ENCODE data around the gene WDR55. TPM values are rescaled to one million over a fixed set of nuclear protein-coding genes. Genes with fewer than 3 reads are reported as not detected.

WDR55 gene
- total RNA-seq (2013; cell fraction: nucleolus; rRNA removed), result 35.0 and 35.6 TPM in 2 replicates
- 18.4 and 19.5 TPM in 2 replicates for total RNA-seq (2014; rRNA removed)
- total RNA-seq (2014; rRNA removed; fragmentation: Illumina TruSeq; extraction: Trizol), result 16.7 and 18.8 TPM in 2 replicates
- 22.7 and 23.1 TPM in 2 replicates for total RNA-seq (2021)
- polyA plus RNA-seq (2011; ENCODE audit: low read depth), result 12.6 TPM
- polyA plus RNA-seq (2011; rRNA removed), result 21.1 and 22.1 TPM in 2 replicates
- 30.2 and 39.7 TPM in 2 replicates for polyA plus RNA-seq (2011; cell fraction: cytosol; rRNA removed)
- polyA plus RNA-seq (2011; cell fraction: nucleus; rRNA removed), result 36.3 and 39.6 TPM in 2 replicates
- 17.7 and 19.0 TPM in 2 replicates for polyA plus RNA-seq (2012)
- 17.4 and 19.2 TPM in 2 replicates for polyA plus RNA-seq (2014; fragmentation: Illumina TruSeq; extraction: Trizol)
- polyA plus RNA-seq (2014; fragmentation: Nextera tagmentation; extraction: Ambion mirVana), result 1 to 10 TPM; 3.4 to 3.7 TPM
- 26.6 and 27.8 TPM in 2 replicates for polyA plus RNA-seq (2014; rRNA removed)
- polyA plus RNA-seq (2016; fragmentation: Nextera tagmentation; extraction: Ambion mirVana), result 10 to 100 TPM; 22.0 to 25.9 TPM
- polyA minus RNA-seq (2011; rRNA and poly(A)+ RNA removed), result 19.4 and 39.0 TPM in 2 replicates
- 11.7 and 11.9 TPM in 2 replicates for polyA minus RNA-seq (2011; cell fraction: cytosol; rRNA and poly(A)+ RNA removed)
- 18.0 and 28.1 TPM in 2 replicates for polyA minus RNA-seq (2011; cell fraction: nucleus; rRNA and poly(A)+ RNA removed)
- Bru-seq, nascent RNA, result percentile 87 among the genes with signal in this experiment
- percentile 83 among the genes with signal in this experiment for BruChase-seq, experiment 1, labeled RNA remaining after a 6-hour chase
- percentile 86 among the genes with signal in this experiment for BruChase-seq, experiment 2, labeled RNA remaining after a 2-hour chase
- long read RNA-seq, experiment 1, full-length matches to known transcripts, result 16 of 27 reads
- long read RNA-seq, experiment 1, partial matches to known transcripts, result 6 of 27 reads
- long read RNA-seq, experiment 1, other reads (novel, unspliced or antisense), result 5 of 27 reads
- long read RNA-seq, experiment 2, full-length matches to known transcripts, result 69 of 119 reads
- long read RNA-seq, experiment 2, partial matches to known transcripts, result 6 of 119 reads
- long read RNA-seq, experiment 2, other reads (novel, unspliced or antisense), result 44 of 119 reads

- peak; percentile 71 for DNase-seq (ENCODE audit: low read depth, low spot score)
- peak; percentile 91 for FAIRE-seq
- H2AFZ ChIP-seq (ENCODE audit: control insufficient read depth, low read depth, low read length), result peak within 1 kb of the TSS; percentile 99
- H3K27ac ChIP-seq (ENCODE audit: control insufficient read depth, insufficient read depth), result peak within 1 kb of the TSS; percentile 85
- H3K27me3 ChIP-seq (replicated peaks in 1 of 2; ENCODE audit: control insufficient read depth in 2 of 2, insufficient read depth in 2 of 2, low read length in 1 of 2), result no peaks in the 10 kb centered on the region
- H3K9ac ChIP-seq (ENCODE audit: control insufficient read depth, insufficient read depth, low read length), result peak within 1 kb of the TSS; percentile 82
- in situ Hi-C loops (cut with MboI) (no loop called here), intact Hi-C loops (cut with micrococcal nuclease; ENCODE audit: unreplicated experiment) (loop anchor here (1.0 to 2.0 kb wide), 2 partner anchors 54 to 100 kb away; partner anchors contain the start of genes APBB3 and SLC35A4)
- SMC1A ChIA-PET (ENCODE audit: uncharacterized antibody, unreplicated experiment), result interaction anchor here (1.0 to 2.8 kb wide), 3 partner anchors 8 to 37 kb away, joined by 3 to 12 read pairs (median 4); partner anchors contain the start of genes IK and NDUFA2
- CTCF ChIA-PET, result interaction anchor here (0.9 to 2.1 kb wide), 2 partner anchors 10 to 312 kb away, joined by 3 to 5 read pairs; no protein-coding TSS in a partner anchor
- peak; percentile 98 for ATAC-seq
- peak within 1 kb of the TSS; percentile 96 for H3K4me3 ChIP-seq
- no peaks in the 10 kb centered on the region for H3K9me3 ChIP-seq (replicated peaks; ENCODE audit: control insufficient read depth, insufficient read depth, low read length)
- H4K20me1 ChIP-seq (ENCODE audit: control insufficient read depth, insufficient read depth), result no peaks in the 10 kb centered on the region
- peak within 1 kb of the TSS; percentile 77 for H3K4me2 ChIP-seq (ENCODE audit: control insufficient read depth, insufficient read depth)
- TSS peak; percentile 96 for BruUV-seq (replicated peaks)
- POLR2A ChIA-PET, result interaction anchor here (0.6 to 2.3 kb wide), 8 partner anchors 10 to 100 kb away, joined by 3 to 12 read pairs (median 3); partner anchors contain the start of genes APBB3, HARS1, HARS2 and IK
- peaks cover 31% of the 10 kb centered on the region for H3K79me2 ChIP-seq (ENCODE audit: control insufficient read depth, insufficient read depth, low read length)
- WGBS (ENCODE audit: insufficient coverage, insufficient replicate concordance, low lambda C conversion rate, missing lambda C conversion rate), result 1% methylated on average over 53 of the region's 54 CpGs
- peaks cover 18% of the 10 kb centered on the region in 2 experiments; a peak in 3 of 4 replicates for H3K36me3 ChIP-seq (ENCODE audit: control insufficient read depth in 2 of 2, insufficient read depth in 2 of 2, low read length in 1 of 2)
- RAD21 ChIA-PET (ENCODE audit: unreplicated experiment), result interaction anchor here (2.3 kb wide), 1 partner anchor 18 kb away, joined by 6 read pairs; the partner anchor contains the start of genes IK and NDUFA2
- H3K4me1 ChIP-seq (ENCODE audit: control insufficient read depth, insufficient read depth, low read length), result no peaks in the 10 kb centered on the region
- TF ChIP-seq ZZZ3 (IDR thresholded peaks at IDR 0.05; ENCODE audit: control insufficient read depth, insufficient read length, low read depth), result no peak
- TF ChIP-seq NR2C1 (IDR thresholded peaks at IDR 0.05), result no peak
- no peak for TF ChIP-seq RB1 (IDR thresholded peaks at IDR 0.05; ENCODE audit: borderline replicate concordance)
- TF ChIP-seq STAT3 (IDR thresholded peaks at IDR 0.05; ENCODE audit: low read depth, low read length), result no peak
- TF ChIP-seq TCF12 (IDR thresholded peaks at IDR 0.05; ENCODE audit: low read depth, low read length), result peak; percentile 15; the same call in 1 of the 2 replicates
- 0 out of 2 replicates have a peak, but pooled peaks have one; percentile 23 for TF ChIP-seq HSF1 (IDR thresholded peaks at IDR 0.05; ENCODE audit: low read depth, low read length)
- no peak; the same call in 2 of the 3 replicates for TF ChIP-seq POU2F2 (IDR thresholded peaks at IDR 0.05; ENCODE audit: borderline replicate concordance, low read depth, low read length)
- peak; percentile 66 for TF ChIP-seq DPF2 (IDR thresholded peaks at IDR 0.05)
- no peak for TF ChIP-seq YBX1 (IDR thresholded peaks at IDR 0.05)
- no peak for TF ChIP-seq SUZ12 (IDR thresholded peaks at IDR 0.05; ENCODE audit: unreplicated experiment)
- peak; percentile 55; the same call in 1 of the 2 replicates for TF ChIP-seq MLLT1 (IDR thresholded peaks at IDR 0.05)
- peak; percentile 79; the same call in 1 of the 2 replicates for TF ChIP-seq GATAD2B (conservative IDR thresholded peaks at IDR 0.05; ENCODE audit: low read depth)
- peak; percentile 60 for TF ChIP-seq ATF7 (IDR thresholded peaks at IDR 0.05; ENCODE audit: low read depth)
- TF ChIP-seq USF1 (IDR thresholded peaks at IDR 0.05; ENCODE audit: borderline replicate concordance, extremely low read length, insufficient read depth, low read depth, low read length), result no peak
- TF ChIP-seq SREBF1 (IDR thresholded peaks at IDR 0.05; ENCODE audit: low read length), result no peak
These were observed at the start of gene WDR55 for GRCh38 chr5:140664359-140665119. Gene WDR55, plus strand, starts transcription at chr5:140664904. Its CDS starts 9 bp downstream, at chr5:140664913.

All from GM12878 (cell line).